NK-92 (cell line): Measurements from ENCODE around the gene NADK.
"Not testable (repeated sequence)": the region's sequence is repeated elsewhere in the genome, so short reads cannot be mapped to it uniquely, and the experiment has no call there.

ENCODE experiments used
- DNase-seq: peaks from one replicate; lab custom pipeline; 2025; ENCODE audit not compliant: unreplicated experiment; lab: John Stamatoyannopoulos, UW

The NADK gene

DNA sequence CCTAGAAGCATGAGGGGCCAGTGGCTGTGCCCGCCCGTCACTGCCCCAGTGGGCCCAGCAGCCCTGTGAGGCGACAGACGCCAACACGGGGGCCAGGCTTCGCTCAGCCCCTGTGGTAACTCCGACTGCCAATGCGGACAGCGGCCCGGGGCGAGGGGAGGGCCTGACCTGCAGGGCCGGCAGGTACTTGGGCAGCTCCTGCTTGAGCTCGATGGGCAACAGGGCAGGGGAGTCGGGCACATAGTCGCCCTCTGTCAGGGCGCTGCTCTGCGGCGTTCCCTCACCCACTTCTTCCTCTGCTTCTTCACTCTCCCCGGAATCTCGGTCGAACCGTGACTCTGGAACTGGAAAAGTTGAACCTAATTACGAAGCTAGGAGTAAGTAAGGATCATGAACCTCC lies 71.0 kb downstream of the NADK start:
- not testable (repeated sequence) for DNase-seq

DNA sequence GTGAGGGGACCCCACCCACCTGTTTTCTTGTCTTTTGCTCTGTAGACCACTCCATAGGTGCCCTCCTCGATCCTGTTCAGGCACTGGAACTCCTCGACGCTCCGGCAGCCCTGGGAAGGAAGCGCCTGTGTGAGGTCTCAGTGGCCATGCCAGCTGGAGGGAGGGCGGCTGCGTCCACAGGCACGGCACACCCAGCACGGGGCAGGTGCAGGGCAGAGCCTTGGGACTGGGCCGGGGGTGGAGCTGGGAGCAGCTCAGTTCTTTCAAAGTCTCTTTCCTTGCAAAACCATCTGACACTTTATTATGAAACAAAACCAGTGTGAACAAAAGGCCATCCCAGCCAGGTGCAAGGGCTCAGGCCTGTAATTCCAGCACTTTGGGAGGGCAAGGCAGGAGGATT lies 72.6 kb downstream of the NADK start:
- DNase-seq = not testable (repeated sequence)

- not testable (repeated sequence) for DNase-seq
These were observed 73.8 kb downstream of the NADK start for GRCh38 chr1:1704284-1704957.

- DNase-seq = no peak
These were observed 74.5 kb downstream of the NADK start for GRCh38 chr1:1703796-1704195.

- not testable (repeated sequence) for DNase-seq
These were observed 75.8 kb downstream of the NADK start for GRCh38 chr1:1702506-1702905.
